ENCODE measurements around the gene IRF6.

Gene IRF6

GRCh38 chr1:209849388-209849787 is 43.4 kb upstream of the IRF6 start:
- no peak for TF ChIP-seq CTCF (IDR thresholded peaks at IDR 0.05; ENCODE audit: low read depth, low read length, missing control alignments)

GRCh38 chr1:209845408-209845725 is 39.4 kb upstream of the IRF6 start:
- H3K4me3 ChIP-seq (replicated peaks; ENCODE audit: low read depth, low read length): no peak overlapping the region
- DNase-seq (ENCODE audit: extremely low read depth, low read depth): no peak

More at GRCh38 chr1:209849388-209849787, 43.4 kb upstream of the IRF6 start:
- H3K4me3 ChIP-seq (replicated peaks; ENCODE audit: low read depth, low read length): no peak overlapping the region
- DNase-seq (ENCODE audit: extremely low read depth, low read depth): no peak

GRCh38 chr1:209844695-209845407 is 38.9 kb upstream of the IRF6 start:
- TF ChIP-seq CTCF (IDR thresholded peaks at IDR 0.05; ENCODE audit: low read depth, low read length, missing control alignments): no peak
- DNase-seq (ENCODE audit: extremely low read depth, low read depth): no peak
- no peak overlapping the region for H3K4me3 ChIP-seq (replicated peaks; ENCODE audit: low read depth, low read length)

More at GRCh38 chr1:209845408-209845725, 39.4 kb upstream of the IRF6 start:
- no peak for TF ChIP-seq CTCF (IDR thresholded peaks at IDR 0.05; ENCODE audit: low read depth, low read length, missing control alignments)

GRCh38 chr1:209840611-209841010 is 34.7 kb upstream of the IRF6 start:
- DNase-seq (ENCODE audit: extremely low read depth, low read depth): no peak
- no peak for TF ChIP-seq CTCF (IDR thresholded peaks at IDR 0.05; ENCODE audit: low read depth, low read length, missing control alignments)
- no peak overlapping the region for H3K4me3 ChIP-seq (replicated peaks; ENCODE audit: low read depth, low read length)

- DNase-seq (ENCODE audit: extremely low read depth, low read depth): peak; percentile 93
- TF ChIP-seq CTCF (IDR thresholded peaks at IDR 0.05; ENCODE audit: low read depth, low read length, missing control alignments): no peak
- H3K4me3 ChIP-seq (replicated peaks; ENCODE audit: low read depth, low read length): no peak overlapping the region
Observed at GRCh38 chr1:209839875-209840546, 34.1 kb upstream of the IRF6 start.

GRCh38 chr1:209838537-209838936 is 32.6 kb upstream of the IRF6 start:
- TF ChIP-seq CTCF (IDR thresholded peaks at IDR 0.05; ENCODE audit: low read depth, low read length, missing control alignments): no peak
- H3K4me3 ChIP-seq (replicated peaks; ENCODE audit: low read depth, low read length): no peak overlapping the region
- no peak for DNase-seq (ENCODE audit: extremely low read depth, low read depth)
